HL-60/S4 treated with retinoic acid at 250 ng/mL for 4 days and 3 days (cell line): ENCODE results near the gene OR2A7.
"Not testable (repeated sequence)": the region's sequence is repeated elsewhere in the genome, so short reads cannot be mapped to it uniquely, and the experiment has no call there.

Source experiments
- in situ Hi-C: fragments of 300-500 bp; cut with MboI; formaldehyde crosslinking; loops from 2 replicates; pipeline ENCODE4 v1.7.0; 2022; ENCODE audit warnings: low sequenced_read_pairs

Gene OR2A7

GRCh38 chr7:144255471-144255897 is 9.1 kb downstream of the OR2A7 start:
- in situ Hi-C loops = no loop called here

GRCh38 chr7:144252307-144252706 is 12.3 kb downstream of the OR2A7 start:
- in situ Hi-C loops = not testable (repeated sequence)

GRCh38 chr7:144247674-144248330 is 16.8 kb downstream of the OR2A7 start:
- in situ Hi-C loops = not testable (repeated sequence)

GRCh38 chr7:144246967-144247366 is 17.6 kb downstream of the OR2A7 start:
- in situ Hi-C loops = not testable (repeated sequence)

GRCh38 chr7:144245372-144245771 is 19.2 kb downstream of the OR2A7 start:
- in situ Hi-C loops = not testable (repeated sequence)

GRCh38 chr7:144239365-144239764 is 25.2 kb downstream of the OR2A7 start, which contains the start of gene OR2A42:
Gene OR2A42, minus strand, starts transcription at chr7:144239605. Its CDS starts 6,762 bp downstream, at chr7:144232843.
- in situ Hi-C loops = not testable (repeated sequence)

- in situ Hi-C loops = not testable (repeated sequence)
These were observed 26.0 kb downstream of the OR2A7 start for GRCh38 chr7:144238530-144239082.

GRCh38 chr7:144233039-144233438 is 31.6 kb downstream of the OR2A7 start:
- in situ Hi-C loops = not testable (repeated sequence)

GRCh38 chr7:144231027-144231426 is 33.6 kb downstream of the OR2A7 start:
- in situ Hi-C loops = not testable (repeated sequence)

- in situ Hi-C loops = not testable (repeated sequence)
These were observed 35.8 kb downstream of the OR2A7 start for GRCh38 chr7:144228810-144229209.

GRCh38 chr7:144226866-144227265 is 37.7 kb downstream of the OR2A7 start:
- in situ Hi-C loops = not testable (repeated sequence)

- in situ Hi-C loops = not testable (repeated sequence)
These were observed 40.9 kb downstream of the OR2A7 start for GRCh38 chr7:144223675-144224074.

GRCh38 chr7:144220531-144220930 is 44.1 kb downstream of the OR2A7 start:
- in situ Hi-C loops = not testable (repeated sequence)

GRCh38 chr7:144219149-144219548 is 45.4 kb downstream of the OR2A7 start:
- in situ Hi-C loops = not testable (repeated sequence)

GRCh38 chr7:144218581-144218980 is 46.0 kb downstream of the OR2A7 start:
- in situ Hi-C loops = not testable (repeated sequence)

- in situ Hi-C loops = not testable (repeated sequence)
These were observed 47.4 kb downstream of the OR2A7 start for GRCh38 chr7:144217200-144217599.
